HL-60 (cell line): Measurements from ENCODE around the gene PALM.

Experiments
- DNase-seq, 2 experiments: peaks; one replicate each; pipeline ENCODE4 v3.0.0-alpha.2; 2010 to 2020; ENCODE audit warnings: low read depth in 1 of 2, low spot score in 1 of 2
- H3K27ac ChIP-seq: fragments of 250-450 bp; sonication (Bioruptor Pico); replicated peaks from 2 replicates; pipeline ENCODE4 v1.5.1; 2020; ENCODE audit warnings: mild to moderate bottlenecking, moderate library complexity
- H3K27me3 ChIP-seq: fragments of 250-450 bp; sonication (Bioruptor Pico); 2 replicates; pipeline ENCODE4 v1.5.1; 2021; ENCODE audit warnings: mild to moderate bottlenecking, moderate library complexity; ENCODE audit not compliant: insufficient read depth, poor library complexity, severe bottlenecking
- H3K4me3 ChIP-seq: replicated peaks from 2 replicates; pipeline ENCODE4 v1.5.1; 2011; ENCODE audit warnings: mild to moderate bottlenecking, control low read depth, low read length; ENCODE audit not compliant: insufficient read depth
- GABPA ChIP-seq: IDR thresholded peaks from 2 replicates; pipeline ENCODE4 v1.6.1; 2012; ENCODE audit warnings: low read depth
- POLR2AphosphoS5 ChIP-seq: IDR thresholded peaks from 2 replicates; pipeline ENCODE4 v1.6.1; 2012; ENCODE audit warnings: low read depth
- SPI1 ChIP-seq: IDR thresholded peaks from 2 replicates; pipeline ENCODE4 v1.6.1; 2012; ENCODE audit warnings: low read depth, mild to moderate bottlenecking, borderline replicate concordance
- TF ChIP-seq, protein P1 (sequence below): IDR thresholded peaks from one replicate; pipeline ENCODE4 v1.5.1; 2011; ENCODE audit warnings: low read length, control low read depth, inconsistent platforms; ENCODE audit not compliant: insufficient read depth
- TF ChIP-seq, protein P2 (sequence below): IDR thresholded peaks from 2 replicates; pipeline ENCODE4 v1.6.1; 2012; ENCODE audit warnings: low read depth; ENCODE audit not compliant: insufficient replicate concordance

The PALM gene

GRCh38 chr19:755063-755462, 46.3 kb downstream of the PALM start:
- no peaks in the 10 kb centered on the region for H3K27me3 ChIP-seq
- no peak overlapping the region for H3K4me3 ChIP-seq
- TF ChIP-seq GABPA (no peak), SPI1 (no peak), POLR2AphosphoS5 (no peak)
- TF ChIP-seq, protein P1, sequence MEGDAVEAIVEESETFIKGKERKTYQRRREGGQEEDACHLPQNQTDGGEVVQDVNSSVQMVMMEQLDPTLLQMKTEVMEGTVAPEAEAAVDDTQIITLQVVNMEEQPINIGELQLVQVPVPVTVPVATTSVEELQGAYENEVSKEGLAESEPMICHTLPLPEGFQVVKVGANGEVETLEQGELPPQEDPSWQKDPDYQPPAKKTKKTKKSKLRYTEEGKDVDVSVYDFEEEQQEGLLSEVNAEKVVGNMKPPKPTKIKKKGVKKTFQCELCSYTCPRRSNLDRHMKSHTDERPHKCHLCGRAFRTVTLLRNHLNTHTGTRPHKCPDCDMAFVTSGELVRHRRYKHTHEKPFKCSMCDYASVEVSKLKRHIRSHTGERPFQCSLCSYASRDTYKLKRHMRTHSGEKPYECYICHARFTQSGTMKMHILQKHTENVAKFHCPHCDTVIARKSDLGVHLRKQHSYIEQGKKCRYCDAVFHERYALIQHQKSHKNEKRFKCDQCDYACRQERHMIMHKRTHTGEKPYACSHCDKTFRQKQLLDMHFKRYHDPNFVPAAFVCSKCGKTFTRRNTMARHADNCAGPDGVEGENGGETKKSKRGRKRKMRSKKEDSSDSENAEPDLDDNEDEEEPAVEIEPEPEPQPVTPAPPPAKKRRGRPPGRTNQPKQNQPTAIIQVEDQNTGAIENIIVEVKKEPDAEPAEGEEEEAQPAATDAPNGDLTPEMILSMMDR, result no peak
- TF ChIP-seq, protein P2, sequence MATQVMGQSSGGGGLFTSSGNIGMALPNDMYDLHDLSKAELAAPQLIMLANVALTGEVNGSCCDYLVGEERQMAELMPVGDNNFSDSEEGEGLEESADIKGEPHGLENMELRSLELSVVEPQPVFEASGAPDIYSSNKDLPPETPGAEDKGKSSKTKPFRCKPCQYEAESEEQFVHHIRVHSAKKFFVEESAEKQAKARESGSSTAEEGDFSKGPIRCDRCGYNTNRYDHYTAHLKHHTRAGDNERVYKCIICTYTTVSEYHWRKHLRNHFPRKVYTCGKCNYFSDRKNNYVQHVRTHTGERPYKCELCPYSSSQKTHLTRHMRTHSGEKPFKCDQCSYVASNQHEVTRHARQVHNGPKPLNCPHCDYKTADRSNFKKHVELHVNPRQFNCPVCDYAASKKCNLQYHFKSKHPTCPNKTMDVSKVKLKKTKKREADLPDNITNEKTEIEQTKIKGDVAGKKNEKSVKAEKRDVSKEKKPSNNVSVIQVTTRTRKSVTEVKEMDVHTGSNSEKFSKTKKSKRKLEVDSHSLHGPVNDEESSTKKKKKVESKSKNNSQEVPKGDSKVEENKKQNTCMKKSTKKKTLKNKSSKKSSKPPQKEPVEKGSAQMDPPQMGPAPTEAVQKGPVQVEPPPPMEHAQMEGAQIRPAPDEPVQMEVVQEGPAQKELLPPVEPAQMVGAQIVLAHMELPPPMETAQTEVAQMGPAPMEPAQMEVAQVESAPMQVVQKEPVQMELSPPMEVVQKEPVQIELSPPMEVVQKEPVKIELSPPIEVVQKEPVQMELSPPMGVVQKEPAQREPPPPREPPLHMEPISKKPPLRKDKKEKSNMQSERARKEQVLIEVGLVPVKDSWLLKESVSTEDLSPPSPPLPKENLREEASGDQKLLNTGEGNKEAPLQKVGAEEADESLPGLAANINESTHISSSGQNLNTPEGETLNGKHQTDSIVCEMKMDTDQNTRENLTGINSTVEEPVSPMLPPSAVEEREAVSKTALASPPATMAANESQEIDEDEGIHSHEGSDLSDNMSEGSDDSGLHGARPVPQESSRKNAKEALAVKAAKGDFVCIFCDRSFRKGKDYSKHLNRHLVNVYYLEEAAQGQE, result no peak
- DNase-seq, result no peak
- H3K27ac ChIP-seq, result no peak overlapping the region

GRCh38 chr19:756236-756635, 47.5 kb downstream of the PALM start:
- DNase-seq, result no peak
- TF ChIP-seq, protein P1, result no peak
- TF ChIP-seq POLR2AphosphoS5 (no peak), GABPA (no peak)
- Histone ChIP-seq H3K27ac (no peak overlapping the region), H3K27me3 (no peaks in the 10 kb centered on the region), H3K4me3 (no peak overlapping the region)

DNA sequence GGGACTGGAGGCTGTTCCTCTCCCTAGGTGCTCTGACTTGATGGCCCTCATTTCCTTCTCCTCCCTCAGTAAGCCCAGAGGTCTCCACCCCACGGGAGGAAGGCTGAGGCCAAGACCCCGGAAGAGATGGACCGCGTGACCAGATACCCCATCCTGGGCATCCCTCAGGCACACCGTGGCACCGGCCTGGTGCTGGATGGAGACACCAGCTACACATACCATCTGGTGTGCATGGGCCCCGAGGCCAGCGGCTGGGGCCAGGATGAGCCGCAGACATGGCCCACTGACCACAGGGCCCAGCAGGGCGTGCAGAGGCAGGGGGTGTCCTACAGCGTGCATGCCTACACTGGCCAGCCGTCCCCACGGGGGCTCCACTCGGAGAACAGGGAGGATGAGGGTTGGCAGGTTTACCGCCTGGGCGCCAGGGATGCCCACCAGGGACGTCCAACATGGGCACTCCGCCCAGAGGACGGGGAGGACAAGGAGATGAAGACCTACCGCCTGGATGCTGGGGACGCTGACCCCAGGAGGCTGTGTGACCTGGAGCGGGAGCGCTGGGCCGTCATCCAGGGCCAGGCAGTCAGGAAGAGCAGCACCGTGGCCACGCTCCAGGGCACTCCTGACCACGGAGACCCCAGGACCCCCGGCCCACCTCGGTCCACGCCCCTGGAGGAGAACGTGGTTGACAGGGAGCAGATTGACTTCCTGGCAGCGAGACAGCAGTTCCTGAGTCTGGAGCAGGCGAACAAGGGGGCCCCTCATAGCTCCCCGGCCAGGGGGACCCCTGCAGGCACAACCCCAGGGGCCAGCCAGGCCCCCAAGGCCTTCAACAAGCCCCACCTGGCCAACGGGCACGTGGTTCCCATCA, 48.3 kb downstream of the PALM start:
- Histone ChIP-seq H3K27me3 (no peaks in the 10 kb centered on the region), H3K27ac (no peak overlapping the region), H3K4me3 (no peak overlapping the region)
- no peak for DNase-seq
- TF ChIP-seq, protein P1, result no peak
- TF ChIP-seq POLR2AphosphoS5, result no peak
- TF ChIP-seq, protein P2, result no peak
